Measurements from ENCODE around the gene CCDC8. TPM values are rescaled to one million over a fixed set of nuclear protein-coding genes. Genes with fewer than 3 reads are reported as not detected.
"Not testable (repeated sequence)": the region's sequence is repeated elsewhere in the genome, so short reads cannot be mapped to it uniquely, and the experiment has no call there.

CCDC8 gene
- 0.55 TPM for total RNA-seq

- DNase-seq (ENCODE audit: low spot score) (no peak), ATAC-seq (peak; percentile 60)
These were observed at the start of gene CCDC8 for GRCh38 chr19:46413262-46414031. TSS of gene CCDC8 (minus strand) at chr19:46413564. CDS start at chr19:46412810, 754 bp downstream.

- DNase-seq (ENCODE audit: low spot score), result no peak
- no peak for ATAC-seq
These were observed 48.2 kb upstream of the CCDC8 start for GRCh38 chr19:46461537-46461936.

GRCh38 chr19:46460981-46461380 is 47.6 kb upstream of the CCDC8 start:
- ATAC-seq, result no peak
- DNase-seq (ENCODE audit: low spot score), result no peak

- no peak for ATAC-seq
- no peak for DNase-seq (ENCODE audit: low spot score)
These were observed 46.7 kb upstream of the CCDC8 start for GRCh38 chr19:46460055-46460454.

GRCh38 chr19:46456930-46457329 is 43.6 kb upstream of the CCDC8 start:
- DNase-seq (ENCODE audit: low spot score), result no peak
- no peak for ATAC-seq

- DNase-seq (ENCODE audit: low spot score), result no peak
- ATAC-seq, result no peak
These were observed 40.9 kb upstream of the CCDC8 start for GRCh38 chr19:46454244-46454643.

GRCh38 chr19:46453661-46454060 is 40.3 kb upstream of the CCDC8 start:
- DNase-seq (ENCODE audit: low spot score) (no peak), ATAC-seq (no peak)

GRCh38 chr19:46452186-46452585 is 38.8 kb upstream of the CCDC8 start:
- DNase-seq (ENCODE audit: low spot score) (no peak), ATAC-seq (no peak)

GRCh38 chr19:46451352-46451751 is 38.0 kb upstream of the CCDC8 start:
- no peak for DNase-seq (ENCODE audit: low spot score)
- no peak for ATAC-seq

- ATAC-seq, result no peak
- no peak for DNase-seq (ENCODE audit: low spot score)
These were observed 37.4 kb upstream of the CCDC8 start for GRCh38 chr19:46450737-46451136.

- ATAC-seq, result no peak
These were observed 35.9 kb upstream of the CCDC8 start for GRCh38 chr19:46449228-46449627.

GRCh38 chr19:46448601-46449000 is 35.2 kb upstream of the CCDC8 start:
- ATAC-seq (no peak), DNase-seq (ENCODE audit: low spot score) (no peak)

More at GRCh38 chr19:46449228-46449627, 35.9 kb upstream of the CCDC8 start:
- no peak for DNase-seq (ENCODE audit: low spot score)

GRCh38 chr19:46447824-46448223 is 34.5 kb upstream of the CCDC8 start:
- no peak for ATAC-seq
- no peak for DNase-seq (ENCODE audit: low spot score)

GRCh38 chr19:46447006-46447405 is 33.6 kb upstream of the CCDC8 start:
- DNase-seq (ENCODE audit: low spot score) (no peak), ATAC-seq (no peak)

- ATAC-seq (no peak), DNase-seq (ENCODE audit: low spot score) (no peak)
These were observed 32.7 kb upstream of the CCDC8 start for GRCh38 chr19:46446021-46446420.

GRCh38 chr19:46442808-46443450 is 29.6 kb upstream of the CCDC8 start:
- ATAC-seq, result no peak
- no peak for DNase-seq (ENCODE audit: low spot score)

- DNase-seq (ENCODE audit: low spot score), result no peak
- no peak for ATAC-seq
These were observed 28.5 kb upstream of the CCDC8 start for GRCh38 chr19:46441866-46442265.

- not testable (repeated sequence) for DNase-seq (ENCODE audit: low spot score); ATAC-seq
These were observed 22.3 kb upstream of the CCDC8 start for GRCh38 chr19:46435689-46436088.

GRCh38 chr19:46435009-46435408 is 21.6 kb upstream of the CCDC8 start:
- no peak for ATAC-seq
- DNase-seq (ENCODE audit: low spot score), result no peak

GRCh38 chr19:46433470-46433869 is 20.1 kb upstream of the CCDC8 start:
- not testable (repeated sequence) for ATAC-seq

GRCh38 chr19:46431824-46432223 is 18.5 kb upstream of the CCDC8 start:
- ATAC-seq (no peak), DNase-seq (ENCODE audit: low spot score) (no peak)

More at GRCh38 chr19:46433470-46433869, 20.1 kb upstream of the CCDC8 start:
- not testable (repeated sequence) for DNase-seq (ENCODE audit: low spot score)

- DNase-seq (ENCODE audit: low spot score), result no peak
- ATAC-seq, result no peak
These were observed 16.6 kb upstream of the CCDC8 start for GRCh38 chr19:46429999-46430398.

Data from left lobe of liver (tissue), 2 donors.